Coronary artery (tissue), 2 donors: ENCODE measurements around the gene CHST11.
"Not testable (repeated sequence)": the region's sequence is repeated elsewhere in the genome, so short reads cannot be mapped to it uniquely, and the experiment has no call there.

ENCODE experiments used
- DNase-seq: peaks from one replicate; pipeline ENCODE4 v3.0.0-alpha.2; 2017; ENCODE audit warnings: low spot score
- H3K27ac ChIP-seq, 2 donors: fragments of 200-600 bp; sonication (generic); one replicate each; pipeline ENCODE4 v1.5.1; 2016 to 2019
- H3K4me3 ChIP-seq: fragments of 200-600 bp; sonication (generic); 2 replicates; pipeline ENCODE4 v1.5.1; 2016; ENCODE audit warnings: mild to moderate bottlenecking, moderate library complexity
- CTCF ChIP-seq: fragments of 200-600 bp; sonication (generic); IDR thresholded peaks from one replicate; pipeline ENCODE4 v1.5.1; 2019; ENCODE audit warnings: antibody characterized with exemption

CHST11 gene

DNA sequence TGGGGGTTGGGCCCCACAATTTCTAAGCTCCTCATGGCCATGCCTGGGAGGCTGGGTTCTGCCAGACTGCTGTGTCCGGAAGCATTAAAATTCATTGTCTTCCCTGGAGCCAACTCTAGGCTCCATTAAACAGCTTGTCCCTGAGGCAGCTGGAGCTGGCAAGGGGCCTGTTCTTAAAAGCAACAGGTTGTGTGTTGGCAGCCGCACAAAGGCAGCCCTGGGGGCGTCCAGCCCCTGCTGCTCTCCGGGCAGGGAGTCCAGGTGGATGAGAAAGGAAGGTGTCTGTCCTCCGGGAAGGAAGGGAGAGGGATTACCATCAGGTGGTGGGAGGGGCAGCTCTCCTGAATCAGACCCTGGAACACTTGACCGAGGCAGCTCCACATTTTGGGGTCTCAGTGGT lies 98.9 kb downstream of the CHST11 start:
- H3K27ac ChIP-seq: no peak overlapping the region
- DNase-seq: no peak
- no peak for TF ChIP-seq CTCF

GRCh38 chr12:104557488-104558195 lies 100.9 kb downstream of the CHST11 start:
- Histone ChIP-seq H3K4me3 (no peak overlapping the region), H3K27ac (no peak overlapping the region)
- no peak for DNase-seq
- TF ChIP-seq CTCF: no peak

More for the DNA sequence above, 98.9 kb downstream of the CHST11 start:
- H3K4me3 ChIP-seq: no peak overlapping the region

DNA sequence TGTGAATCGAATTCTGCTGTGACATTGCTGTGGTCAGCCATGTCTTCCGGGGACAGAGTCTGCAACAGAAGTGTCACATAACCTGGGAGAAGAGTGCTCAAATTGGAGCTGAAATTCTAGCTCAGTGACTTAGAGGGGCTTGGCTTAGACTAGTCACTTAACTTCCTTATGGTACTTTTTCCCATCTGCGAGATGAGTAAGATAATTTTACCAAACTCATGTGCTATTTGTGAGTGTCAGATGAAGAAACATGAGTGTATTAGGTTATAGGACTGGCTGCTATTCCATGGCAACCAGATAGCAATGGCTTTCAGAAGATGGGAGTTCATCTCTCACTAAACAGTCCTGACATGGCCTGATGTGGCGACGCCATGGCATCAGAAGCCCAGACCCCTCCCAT lies 104.1 kb downstream of the CHST11 start:
- no peak overlapping the region for H3K27ac ChIP-seq
- H3K4me3 ChIP-seq: no peak overlapping the region
- no peak for TF ChIP-seq CTCF
- no peak for DNase-seq

- Histone ChIP-seq H3K27ac (no peak overlapping the region), H3K4me3 (no peak overlapping the region)
- no peak for DNase-seq
- TF ChIP-seq CTCF: no peak
These were observed 106.0 kb downstream of the CHST11 start for GRCh38 chr12:104562763-104563162.

GRCh38 chr12:104564662-104565061 lies 107.9 kb downstream of the CHST11 start:
- not testable (repeated sequence) for DNase-seq, H3K27ac ChIP-seq, H3K4me3 ChIP-seq

DNA sequence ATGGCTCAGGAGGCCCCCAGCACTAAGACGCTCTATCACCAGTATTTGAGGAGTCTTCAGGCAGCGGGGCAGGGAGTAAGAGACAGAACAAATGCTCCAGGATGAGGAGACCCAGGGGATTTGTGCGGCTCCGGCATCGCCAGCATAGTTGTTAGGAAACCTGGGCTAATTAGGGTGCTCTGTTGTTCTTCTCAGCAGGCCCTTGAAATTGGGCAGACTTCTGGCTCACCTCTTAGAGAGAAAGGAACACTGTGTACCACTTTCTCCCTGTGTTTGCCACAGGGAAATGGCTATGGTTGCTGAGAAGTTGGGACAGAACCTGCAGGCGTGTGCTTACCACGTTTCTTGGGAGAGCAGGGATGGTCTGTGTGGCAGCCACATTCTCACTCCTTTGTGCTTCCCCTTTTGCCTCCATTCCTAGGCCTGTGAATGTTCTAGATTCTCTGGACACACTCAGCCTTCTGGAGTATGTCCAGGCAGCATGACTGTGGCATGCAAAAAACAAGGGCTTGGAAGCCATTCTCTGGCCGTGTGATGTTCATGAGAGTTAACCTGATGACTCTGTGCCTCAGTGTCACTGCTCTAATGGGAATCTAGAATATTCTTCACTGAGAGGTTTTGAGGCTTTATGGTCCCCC lies 109.0 kb downstream of the CHST11 start:
- no peak for TF ChIP-seq CTCF
- DNase-seq: no peak
- no peak overlapping the region for H3K27ac ChIP-seq
- H3K4me3 ChIP-seq: no peak overlapping the region

GRCh38 chr12:104566244-104566993 lies 109.7 kb downstream of the CHST11 start:
- H3K27ac ChIP-seq: no peak overlapping the region

More at GRCh38 chr12:104566244-104566993, 109.7 kb downstream of the CHST11 start:
- DNase-seq: no peak
- no peak for TF ChIP-seq CTCF
- no peak overlapping the region for H3K4me3 ChIP-seq
